Naive B cell (primary cell): ENCODE measurements around the gene TOMM40L. TPM values are rescaled to one million over a fixed set of nuclear protein-coding genes. Genes with fewer than 3 reads are reported as not detected.
A peak's percentile ranks its signal among the peaks of the same experiment; 100 is the strongest.
"Not testable (repeated sequence)": the region's sequence is repeated elsewhere in the genome, so short reads cannot be mapped to it uniquely, and the experiment has no call there.

Experiments
- ATAC-seq, 2 donors: fragments of 150-1000 bp; cut with Tn5 transposase; 2 replicates each; pipeline ENCODE4 v1.10.0; 2021; ENCODE audit warnings: low read depth in 2 of 2, mild to moderate bottlenecking in 2 of 2, moderate library complexity in 2 of 2
- DNase-seq: peaks from one replicate; pipeline ENCODE4 v3.0.0; 2022
- H3K27ac Mint-ChIP-seq, 6 donors: one replicate each; pipeline ENCODE4 v1.8.0; 2020 to 2022; ENCODE audit warnings: mild to moderate bottlenecking in 6 of 6, mixed read lengths in 6 of 6, moderate library complexity in 5 of 6, inconsistent platforms in 2 of 6
- H3K27me3 Mint-ChIP-seq, 3 donors: one replicate each; pipeline ENCODE4 v1.8.0; 2021 to 2022; ENCODE audit warnings: mixed read lengths in 3 of 3, mild to moderate bottlenecking in 1 of 3
- H3K36me3 Mint-ChIP-seq, 2 donors: one replicate each; pipeline ENCODE4 v1.8.0; 2020 to 2022; ENCODE audit warnings: mixed read lengths in 2 of 2, inconsistent platforms in 1 of 2, mild to moderate bottlenecking in 1 of 2
- H3K4me1 Mint-ChIP-seq, 3 donors: one replicate each; pipeline ENCODE4 v1.8.0; 2020 to 2022; ENCODE audit warnings: mixed read lengths in 3 of 3, inconsistent platforms in 1 of 3, mild to moderate bottlenecking in 1 of 3, moderate library complexity in 1 of 3
- H3K4me3 Mint-ChIP-seq, 8 donors: one replicate each; pipeline ENCODE4 v1.8.0; 2020 to 2022; ENCODE audit warnings: mild to moderate bottlenecking in 8 of 8, mixed read lengths in 8 of 8, moderate library complexity in 8 of 8, inconsistent platforms in 2 of 8
- H3K9me3 Mint-ChIP-seq, 7 donors: one replicate each; pipeline ENCODE4 v1.8.0; 2020 to 2022; ENCODE audit warnings: mixed read lengths in 7 of 7, mild to moderate bottlenecking in 5 of 7, inconsistent platforms in 2 of 7, moderate library complexity in 1 of 7
- polyA plus RNA-seq, 6 donors: library from polyadenylated mRNA; unstranded; fragments of 300-500 nt; fragmentation: Illumina TruSeq; gene quantifications; one replicate each; pipeline ENCODE4 v1.2.3, GENCODE V29; 2021; ENCODE audit warnings: low read depth in 6 of 6

TOMM40L gene
- polyA plus RNA-seq, 6 donors from 2014 or later, result 1.5 to 5.8 (median 4.4) TPM

GRCh38 chr1:161257109-161257508 lies 31.2 kb downstream of the TOMM40L start:
- peaks cover 16 to 29% of the 10 kb centered on the region in 2 donors for H3K36me3 Mint-ChIP-seq
- H3K27ac Mint-ChIP-seq, result peak overlapping the region in 1 of 6 donors; percentile 6
- peaks cover 5 to 33% (median 26%) of the 10 kb centered on the region in 7 donors for H3K9me3 Mint-ChIP-seq
- ATAC-seq, DNase-seq: not testable (repeated sequence)
- peak overlapping the region in 3 of 8 donors; percentile 27 to 67 (median 44) for H3K4me3 Mint-ChIP-seq
- H3K4me1 Mint-ChIP-seq, result peaks cover 11 to 32% (median 28%) of the 10 kb centered on the region in 3 donors
- H3K27me3 Mint-ChIP-seq, result peaks cover 75 to 85% (median 78%) of the 10 kb centered on the region in 3 donors

DNA sequence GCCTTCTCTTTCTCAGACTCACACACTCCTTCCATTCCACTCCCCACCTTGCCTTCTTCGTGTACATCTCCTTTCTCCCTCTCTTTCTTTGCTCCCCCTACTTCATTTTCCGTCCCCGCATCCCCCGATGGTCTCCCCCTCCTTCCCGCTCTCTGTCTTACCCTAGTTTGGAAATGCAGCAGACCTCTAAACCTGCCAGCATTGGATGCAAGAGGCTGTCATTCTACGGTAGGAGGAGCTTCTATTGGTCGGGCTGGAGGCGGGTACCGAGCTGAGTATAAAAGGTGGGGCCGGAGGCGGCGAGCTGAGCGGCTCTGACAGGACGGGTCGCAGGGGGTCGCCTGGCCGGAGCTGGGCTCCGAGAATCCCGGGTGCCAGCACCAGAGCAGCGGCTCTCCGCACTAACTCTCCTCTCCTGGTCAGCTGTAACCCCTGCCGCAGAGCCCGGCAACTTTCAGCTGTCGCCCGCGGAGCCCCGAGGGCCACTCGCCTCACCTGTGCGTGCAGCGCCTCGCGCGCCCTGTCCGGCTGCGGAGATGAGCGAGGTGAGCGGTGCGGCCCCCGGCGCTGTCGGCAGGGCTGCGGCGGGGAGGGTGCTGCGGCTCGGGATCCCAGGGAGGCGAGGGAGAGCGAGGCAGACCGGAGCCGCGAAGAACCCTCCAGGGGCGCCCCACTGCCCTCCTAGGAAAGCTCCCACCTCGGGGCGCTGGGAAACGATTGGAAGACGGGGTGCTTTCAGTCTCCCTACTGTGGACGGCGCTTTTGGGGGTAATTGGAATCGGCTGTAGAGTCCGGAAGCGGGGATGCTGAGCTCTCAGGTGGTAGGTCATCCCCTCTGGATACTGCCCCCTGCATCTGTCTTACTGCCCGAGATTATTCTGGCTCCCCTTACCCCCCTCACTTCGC lies 32.8 kb downstream of the TOMM40L start, which contains the start of gene PCP4L1:
TSS of gene PCP4L1 (plus strand) at position 307 of the 906 bp plus-strand sequence. CDS start at position 537, 230 bp downstream.
- Mint-ChIP-seq H3K27ac (peak within 1 kb of the TSS in 4 of 6 donors; percentile 16 to 60 (median 42)), H3K4me1 (peaks cover 11 to 32% (median 28%) of the 10 kb centered on the region in 3 donors), H3K27me3 (peaks cover 75 to 80% (median 76%) of the 10 kb centered on the region in 3 donors), H3K4me3 (peak within 1 kb of the TSS; percentile 56 to 93 (median 80)), H3K36me3 (peaks cover 16 to 29% of the 10 kb centered on the region in 2 donors), H3K9me3 (peaks cover 5 to 33% (median 26%) of the 10 kb centered on the region in 7 donors)
- peak; percentile 84 to 85 for ATAC-seq
- DNase-seq, result peak; percentile 46

DNA sequence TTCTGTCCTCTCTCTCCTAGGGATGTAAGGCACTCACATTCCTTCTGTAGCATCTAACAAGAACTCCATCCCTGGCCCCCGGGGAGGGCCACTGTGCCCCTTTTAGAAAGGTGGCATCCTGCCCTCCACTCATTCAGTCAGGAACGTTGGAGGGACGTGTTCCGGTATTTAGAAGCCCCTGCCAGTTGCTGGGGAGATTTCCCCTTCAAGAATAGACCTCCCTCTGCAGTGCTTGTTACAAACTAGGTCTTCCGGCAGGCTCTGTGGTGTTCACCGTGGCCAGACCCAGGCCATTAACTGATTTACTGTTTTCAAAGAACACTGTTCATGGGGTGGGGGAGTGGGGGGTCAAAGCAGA lies 33.5 kb downstream of the TOMM40L start:
- DNase-seq, result no peak
- Mint-ChIP-seq H3K4me3 (peak overlapping the region; percentile 31 to 93 (median 74)), H3K9me3 (peaks cover 5 to 33% (median 26%) of the 10 kb centered on the region in 7 donors), H3K4me1 (peaks cover 11 to 32% (median 28%) of the 10 kb centered on the region in 3 donors), H3K36me3 (peaks cover 16 to 29% of the 10 kb centered on the region in 2 donors), H3K27me3 (peaks cover 70 to 74% (median 71%) of the 10 kb centered on the region in 3 donors), H3K27ac (peak overlapping the region in 3 of 6 donors; percentile 32 to 60 (median 53))
- no peak for ATAC-seq

- Mint-ChIP-seq H3K4me1 (peaks cover 11 to 32% (median 28%) of the 10 kb centered on the region in 3 donors), H3K9me3 (peaks cover 5 to 33% (median 26%) of the 10 kb centered on the region in 7 donors), H3K27me3 (peaks cover 67 to 74% (median 72%) of the 10 kb centered on the region in 3 donors), H3K36me3 (peaks cover 16 to 29% of the 10 kb centered on the region in 2 donors), H3K27ac (peak overlapping the region in 1 of 6 donors; percentile 32), H3K4me3 (peak overlapping the region in 7 of 8 donors; percentile 22 to 83 (median 63))
- ATAC-seq, result no peak
- no peak for DNase-seq
Observed at GRCh38 chr1:161259765-161260164, 33.9 kb downstream of the TOMM40L start.

DNA sequence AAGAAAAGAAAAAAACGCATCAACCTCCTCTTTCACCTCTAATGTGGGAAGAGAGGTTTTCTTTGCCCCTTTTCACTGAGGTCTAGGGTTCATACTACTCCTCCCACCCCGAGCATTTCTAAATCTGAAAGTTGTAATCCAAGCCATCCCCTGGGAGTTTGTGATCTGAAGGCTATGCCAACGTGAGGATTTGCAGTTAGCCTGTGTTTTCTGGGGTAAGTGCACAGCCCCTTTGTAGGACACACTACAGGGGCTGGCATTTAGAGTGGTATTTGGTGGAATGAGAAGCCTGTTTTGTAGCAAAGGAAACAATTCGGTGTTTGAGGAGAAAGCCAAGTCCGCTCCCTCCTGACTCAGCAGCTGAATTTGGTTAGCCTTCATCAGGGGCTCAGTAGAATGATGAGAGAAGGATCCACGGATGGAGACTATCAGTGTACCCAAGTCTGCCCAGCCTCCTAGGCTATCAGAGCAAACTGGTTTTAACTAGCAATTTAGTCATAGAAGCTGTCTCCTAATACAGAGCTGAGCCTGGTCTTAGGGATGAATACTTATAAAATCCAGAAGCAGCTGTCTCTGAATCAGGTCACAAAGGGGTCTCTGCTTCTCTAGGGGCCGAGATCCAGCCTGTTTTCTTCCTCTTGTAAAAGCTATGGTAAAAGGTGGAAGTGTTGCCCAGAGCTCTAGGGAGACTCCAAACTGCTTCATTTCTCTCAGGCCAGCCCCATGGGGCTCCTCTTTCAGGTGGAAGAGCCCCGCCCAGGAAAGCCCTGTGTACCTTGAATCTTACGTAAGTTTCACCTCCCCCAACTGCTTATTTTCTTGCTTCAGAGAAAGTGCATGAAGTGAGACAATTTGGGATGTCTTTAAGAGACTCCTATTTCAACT lies 34.8 kb downstream of the TOMM40L start:
- peaks cover 59 to 71% (median 70%) of the 10 kb centered on the region in 3 donors for H3K27me3 Mint-ChIP-seq
- peaks cover 13 to 26% of the 10 kb centered on the region in 2 donors for H3K36me3 Mint-ChIP-seq
- peaks cover 11 to 32% (median 28%) of the 10 kb centered on the region in 3 donors for H3K4me1 Mint-ChIP-seq
- peak overlapping the region in 1 of 8 donors; percentile 51 for H3K4me3 Mint-ChIP-seq
- H3K9me3 Mint-ChIP-seq, result peaks cover 3 to 29% (median 25%) of the 10 kb centered on the region in 7 donors
- ATAC-seq, result peak; percentile 7 to 24
- H3K27ac Mint-ChIP-seq, result peak overlapping the region in 1 of 6 donors; percentile 6
- DNase-seq, result no peak

- H3K27ac Mint-ChIP-seq, result peak overlapping the region in 2 of 6 donors; percentile 53 to 64
- peaks cover 51 to 62% (median 61%) of the 10 kb centered on the region in 3 donors for H3K27me3 Mint-ChIP-seq
- H3K4me1 Mint-ChIP-seq, result peaks cover 11 to 32% (median 28%) of the 10 kb centered on the region in 3 donors
- H3K36me3 Mint-ChIP-seq, result peaks cover 10 to 21% of the 10 kb centered on the region in 2 donors
- no peak overlapping the region for H3K4me3 Mint-ChIP-seq
- H3K9me3 Mint-ChIP-seq, result peaks cover 0 to 20% (median 18%) of the 10 kb centered on the region in 7 donors
- no peak for DNase-seq
- peak; percentile 37 to 40 for ATAC-seq
Observed at GRCh38 chr1:161261261-161262235, 35.7 kb downstream of the TOMM40L start.

GRCh38 chr1:161265305-161265704 lies 39.4 kb downstream of the TOMM40L start:
- Mint-ChIP-seq H3K4me1 (peaks cover 5 to 24% (median 21%) of the 10 kb centered on the region in 3 donors), H3K27me3 (peaks cover 19 to 30% (median 24%) of the 10 kb centered on the region in 3 donors), H3K27ac (no peak overlapping the region), H3K9me3 (no peaks in the 10 kb centered on the region), H3K36me3 (no peaks in the 10 kb centered on the region), H3K4me3 (no peak overlapping the region)
- ATAC-seq (no peak), DNase-seq (no peak)

DNA sequence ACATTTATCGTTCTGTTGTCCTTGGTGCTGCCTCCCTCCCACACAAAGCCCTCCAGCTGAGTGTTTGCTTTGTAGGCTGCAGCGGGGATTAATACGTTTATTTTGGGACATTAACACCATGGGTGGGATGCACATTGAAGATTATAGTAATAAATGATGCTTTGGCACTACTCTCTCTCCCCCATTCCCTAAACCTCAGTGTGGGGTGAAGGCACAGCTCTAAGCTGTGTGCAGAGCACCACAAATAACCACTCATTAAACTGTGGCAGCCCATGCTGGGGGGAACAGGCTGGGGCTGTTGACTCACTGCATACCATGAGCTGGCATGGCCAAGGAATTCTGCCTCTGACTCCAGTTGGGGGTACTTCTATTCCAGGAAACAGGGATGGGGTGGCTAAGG lies 40.3 kb downstream of the TOMM40L start:
- Mint-ChIP-seq H3K4me1 (peaks cover 5 to 16% (median 14%) of the 10 kb centered on the region in 3 donors), H3K4me3 (no peak overlapping the region), H3K36me3 (no peaks in the 10 kb centered on the region), H3K27me3 (peaks cover 11 to 21% (median 17%) of the 10 kb centered on the region in 3 donors), H3K27ac (no peak overlapping the region), H3K9me3 (no peaks in the 10 kb centered on the region)
- ATAC-seq, result no peak
- DNase-seq, result no peak

DNA sequence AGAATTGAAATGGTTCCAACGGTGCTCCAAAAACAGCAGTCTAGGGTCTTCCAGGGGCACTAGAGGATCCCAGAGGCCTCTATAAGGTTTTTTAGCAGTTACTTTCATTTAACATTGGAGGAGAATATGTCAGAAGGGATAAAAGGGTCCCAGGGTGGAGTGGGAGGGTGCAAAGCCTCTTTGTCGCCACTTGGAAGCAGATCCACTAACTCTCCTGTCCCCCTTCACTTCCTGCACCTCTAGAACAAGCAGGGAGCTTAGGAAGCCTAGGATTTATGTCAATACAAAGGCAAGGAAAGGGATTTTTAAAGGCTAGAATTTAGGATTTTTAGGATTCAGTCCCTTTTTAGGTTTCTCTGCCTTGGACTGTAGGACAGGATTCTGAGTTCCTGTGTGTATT lies 41.0 kb downstream of the TOMM40L start:
- DNase-seq (no peak), ATAC-seq (no peak)
- Mint-ChIP-seq H3K27ac (no peak overlapping the region), H3K27me3 (peaks cover 5 to 17% (median 14%) of the 10 kb centered on the region in 3 donors), H3K4me1 (peaks cover 5 to 13% (median 10%) of the 10 kb centered on the region in 3 donors), H3K36me3 (no peaks in the 10 kb centered on the region), H3K9me3 (no peaks in the 10 kb centered on the region), H3K4me3 (no peak overlapping the region)

- H3K4me3 Mint-ChIP-seq, result no peak overlapping the region
- no peak overlapping the region for H3K27ac Mint-ChIP-seq
- DNase-seq (no peak), ATAC-seq (no peak)
- peaks cover 5 to 13% (median 10%) of the 10 kb centered on the region in 3 donors for H3K4me1 Mint-ChIP-seq
- no peaks in the 10 kb centered on the region for H3K36me3 Mint-ChIP-seq
- peaks cover 3 to 17% (median 10%) of the 10 kb centered on the region in 3 donors for H3K27me3 Mint-ChIP-seq
- H3K9me3 Mint-ChIP-seq, result no peaks in the 10 kb centered on the region
Observed at GRCh38 chr1:161267321-161267720, 41.5 kb downstream of the TOMM40L start.

DNA sequence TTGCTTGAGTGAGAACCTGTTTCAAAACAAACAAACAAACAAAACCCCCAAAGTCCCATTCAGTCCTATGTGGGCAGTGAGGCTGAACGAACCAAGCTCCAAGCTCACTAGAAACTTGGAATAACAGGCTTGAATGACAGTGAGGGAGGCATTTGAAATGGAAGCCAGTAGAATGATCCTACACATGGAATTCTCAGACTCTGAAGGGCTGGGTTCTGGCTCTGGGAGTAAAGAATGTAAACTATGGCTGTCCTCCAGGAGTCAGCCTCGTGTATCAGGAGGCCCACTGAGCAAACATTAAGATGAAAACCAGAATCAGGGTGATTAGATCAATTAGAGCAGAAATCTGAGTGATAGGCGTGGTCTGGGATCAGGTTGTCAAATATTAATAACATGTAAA lies 47.5 kb downstream of the TOMM40L start:
- Mint-ChIP-seq H3K4me1 (no peaks in the 10 kb centered on the region), H3K4me3 (no peak overlapping the region), H3K27me3 (peaks cover 23 to 49% (median 39%) of the 10 kb centered on the region in 3 donors), H3K36me3 (no peaks in the 10 kb centered on the region), H3K27ac (no peak overlapping the region), H3K9me3 (no peaks in the 10 kb centered on the region)
- ATAC-seq, result no peak
- DNase-seq, result no peak

GRCh38 chr1:161274874-161275273 lies 49.0 kb downstream of the TOMM40L start:
- no peak for ATAC-seq
- no peaks in the 10 kb centered on the region for H3K9me3 Mint-ChIP-seq
- no peaks in the 10 kb centered on the region for H3K4me1 Mint-ChIP-seq
- H3K36me3 Mint-ChIP-seq, result peaks cover 0 to 7% of the 10 kb centered on the region in 2 donors
- no peak overlapping the region for H3K27ac Mint-ChIP-seq
- peaks cover 23 to 54% (median 45%) of the 10 kb centered on the region in 3 donors for H3K27me3 Mint-ChIP-seq
- no peak overlapping the region for H3K4me3 Mint-ChIP-seq
- no peak for DNase-seq
